ENCODE data around the gene P2RX6. TPM values are rescaled to one million over a fixed set of nuclear protein-coding genes. Genes with fewer than 3 reads are reported as not detected.

The P2RX6 gene
- total and polyA plus RNA-seq, 2 donors (not counting 3 experiments of a cell fraction or from before 2014, with no cell fraction given): 0.06 TPM; not detected in 1

GRCh38 chr22:21031545-21032036 lies 16.6 kb downstream of the P2RX6 start:
- no peak overlapping the region for H2AFZ ChIP-seq (ENCODE audit: low read depth, low read length)
- ChIA-PET CTCF (no interaction called here), POLR2A (no interaction called here)
- DNase-seq (ENCODE audit: low read depth, low spot score): no peak
- no TSS peak for BruUV-seq (replicated peaks)
- FAIRE-seq: no peak
- dilution Hi-C loops (cut with MboI; ENCODE audit: extremely low pct_ligation_motif_present, low sequenced_read_pairs) (no loop called here), intact Hi-C loops (cut with micrococcal nuclease) (no loop called here)
- H3K27ac ChIP-seq (ENCODE audit: insufficient read depth, low read depth, low read length): no peak overlapping the region
- no peaks in the 10 kb centered on the region for H3K9me3 ChIP-seq (replicated peaks; ENCODE audit: control insufficient read depth, insufficient read depth, low read length)
- H3K9ac ChIP-seq (replicated peaks; ENCODE audit: extremely low read depth, insufficient read depth, low read length): no peak overlapping the region
- H3K9me1 ChIP-seq (replicated peaks; ENCODE audit: control insufficient read depth, extremely low read depth, insufficient read depth, low read length): no peaks in the 10 kb centered on the region
- no peaks in the 10 kb centered on the region for H3K36me3 ChIP-seq (ENCODE audit: control insufficient read depth in 2 of 2, extremely low read depth in 1 of 2, insufficient read depth in 2 of 2, low read length in 2 of 2)
- H4K20me1 ChIP-seq (replicated peaks; ENCODE audit: control insufficient read depth, extremely low read depth, insufficient read depth, low read length): no peaks in the 10 kb centered on the region
- H3K79me2 ChIP-seq (ENCODE audit: control insufficient read depth, insufficient read depth, low read length): no peaks in the 10 kb centered on the region
- peaks cover 26 to 27% of the 10 kb centered on the region in 2 experiments for H3K27me3 ChIP-seq (ENCODE audit: control insufficient read depth in 2 of 2, insufficient read depth in 2 of 2, low read length in 2 of 2)
- no peaks in the 10 kb centered on the region for H3K4me1 ChIP-seq (ENCODE audit: control insufficient read depth, extremely low read depth, insufficient read depth, low read length)
- no peak overlapping the region for H3K4me2 ChIP-seq (ENCODE audit: insufficient read depth, low read length)
- no peak overlapping the region for H3K4me3 ChIP-seq (replicated peaks in 1 of 3; ENCODE audit: insufficient read depth in 1 of 3, low read depth in 1 of 3, low read length in 3 of 3)
- TF ChIP-seq POLR2A (IDR thresholded peaks at IDR 0.05; ENCODE audit: low read depth, low read length) (no peak), JUN (IDR thresholded peaks at IDR 0.05; ENCODE audit: borderline replicate concordance, insufficient read depth, insufficient read length, low read depth) (no peak), MAX (IDR thresholded peaks at IDR 0.05; ENCODE audit: insufficient read depth, insufficient read length) (no peak), FOS (IDR thresholded peaks at IDR 0.05; ENCODE audit: borderline replicate concordance, insufficient read depth, low read length) (no peak)

- Histone ChIP-seq H3K9ac (replicated peaks; ENCODE audit: extremely low read depth, insufficient read depth, low read length) (no peak within 1 kb of the TSS), H3K27ac (ENCODE audit: insufficient read depth, low read depth, low read length) (no peak within 1 kb of the TSS), H3K4me3 (replicated peaks in 1 of 3; ENCODE audit: insufficient read depth in 1 of 3, low read depth in 1 of 3, low read length in 3 of 3) (no peak within 1 kb of the TSS), H3K79me2 (ENCODE audit: control insufficient read depth, insufficient read depth, low read length) (no peaks in the 10 kb centered on the region), H3K36me3 (ENCODE audit: control insufficient read depth in 2 of 2, extremely low read depth in 1 of 2, insufficient read depth in 2 of 2, low read length in 2 of 2) (no peaks in the 10 kb centered on the region), H4K20me1 (replicated peaks; ENCODE audit: control insufficient read depth, extremely low read depth, insufficient read depth, low read length) (no peaks in the 10 kb centered on the region), H2AFZ (ENCODE audit: low read depth, low read length) (no peak within 1 kb of the TSS), H3K9me3 (replicated peaks; ENCODE audit: control insufficient read depth, insufficient read depth, low read length) (no peaks in the 10 kb centered on the region), H3K4me2 (ENCODE audit: insufficient read depth, low read length) (no peak within 1 kb of the TSS), H3K9me1 (replicated peaks; ENCODE audit: control insufficient read depth, extremely low read depth, insufficient read depth, low read length) (no peaks in the 10 kb centered on the region), H3K27me3 (ENCODE audit: control insufficient read depth in 2 of 2, insufficient read depth in 2 of 2, low read length in 2 of 2) (peaks cover 26 to 27% of the 10 kb centered on the region in 2 experiments), H3K4me1 (ENCODE audit: control insufficient read depth, extremely low read depth, insufficient read depth, low read length) (no peaks in the 10 kb centered on the region)
- DNase-seq (ENCODE audit: low read depth, low spot score): no peak
- FAIRE-seq: no peak
- intact Hi-C loops (cut with micrococcal nuclease) (no loop called here), dilution Hi-C loops (cut with MboI; ENCODE audit: extremely low pct_ligation_motif_present, low sequenced_read_pairs) (no loop called here)
- BruUV-seq (replicated peaks): no TSS peak
- no peak for TF ChIP-seq MYC (IDR thresholded peaks at IDR 0.05; ENCODE audit: low read depth, low read length)
- peak; percentile 84 for TF ChIP-seq EZH2 (IDR thresholded peaks at IDR 0.05; ENCODE audit: borderline replicate concordance, low read depth, low read length, severe bottlenecking)
- CTCF ChIA-PET: no interaction called here
- POLR2A ChIA-PET: no interaction called here
Observed at GRCh38 chr22:21032037-21032867, 17.3 kb downstream of the P2RX6 start, which contains the start of gene SLC7A4. Gene SLC7A4 (minus strand): TSS chr22:21032561. CDS start chr22:21031812, 749 bp downstream.

Measured in endothelial cell of umbilical vein (primary cell).